Naive thymus-derived CD4-positive, alpha-beta T cell (primary cell): Measurements from ENCODE around the gene LYSMD2. TPM values are rescaled to one million over a fixed set of nuclear protein-coding genes. Genes with fewer than 3 reads are reported as not detected.
A peak's percentile ranks its signal among the peaks of the same experiment; 100 is the strongest.

Source experiments
- ATAC-seq: fragments of 150-1000 bp; cut with Tn5 transposase; 2 replicates; pipeline ENCODE4 v1.10.0; 2021; ENCODE audit warnings: mild to moderate bottlenecking, moderate library complexity
- CTCF ChIA-PET: fragments of 350-600 bp; sonication (Branson Sonifier 250); formaldehyde crosslinking; loops from one replicate; lab custom pipeline; 2021; ENCODE audit warnings: antibody characterized with exemption; lab: Charles Lee
- POLR2A ChIA-PET: fragments of 350-600 bp; sonication (Branson Sonifier 250); formaldehyde crosslinking; loops from one replicate; lab custom pipeline; 2021; ENCODE audit warnings: antibody characterized with exemption, inconsistent platforms; lab: Charles Lee
- DNase-seq, 9 donors: peaks; one replicate each; pipeline versions ENCODE4 v3.0.0 to v3.0.0-alpha.2; 2020 to 2022; ENCODE audit warnings: mixed read lengths in 1 of 9
- H3K27ac ChIP-seq: one replicate; pipeline ENCODE4 v1.7.0; 2013; ENCODE audit warnings: mild to moderate bottlenecking, low read depth, low read length, moderate library complexity
- H3K27me3 ChIP-seq, 2 donors: one replicate each; pipeline ENCODE4 v1.7.0; 2013; ENCODE audit warnings: low read length in 2 of 2, mild to moderate bottlenecking in 2 of 2, moderate library complexity in 2 of 2; ENCODE audit not compliant: control insufficient read depth in 2 of 2, insufficient read depth in 2 of 2
- H3K36me3 ChIP-seq, 3 experiments: 1 replicate in 2 of 3; 2 replicates in 1 of 3; pipeline ENCODE4 v1.7.0; 2013; ENCODE audit warnings: low read length in 3 of 3, mild to moderate bottlenecking in 3 of 3, moderate library complexity in 1 of 3; ENCODE audit not compliant: insufficient read depth in 3 of 3, control insufficient read depth in 2 of 3
- H3K4me1 ChIP-seq, 2 donors: one replicate each; pipeline ENCODE4 v1.7.0; 2013; ENCODE audit warnings: low read length in 2 of 2, mild to moderate bottlenecking in 2 of 2, moderate library complexity in 1 of 2; ENCODE audit not compliant: control insufficient read depth in 2 of 2, insufficient read depth in 2 of 2
- H3K4me3 ChIP-seq: 2 replicates; pipeline ENCODE4 v1.7.0; 2013; ENCODE audit warnings: mild to moderate bottlenecking, low read length
- H3K9me3 ChIP-seq, 3 experiments: 1 replicate in 2 of 3; 2 replicates in 1 of 3; pipeline ENCODE4 v1.7.0; 2013; ENCODE audit warnings: low read length in 3 of 3; ENCODE audit not compliant: control insufficient read depth in 2 of 3
- H3K27ac Mint-ChIP-seq, 9 donors: one replicate each; pipeline ENCODE4 v1.8.0; 2020 to 2022; ENCODE audit warnings: mixed read lengths in 9 of 9, mild to moderate bottlenecking in 8 of 9, moderate library complexity in 5 of 9, inconsistent platforms in 2 of 9
- H3K27me3 Mint-ChIP-seq, 5 donors: one replicate each; pipeline ENCODE4 v1.8.0; 2021 to 2022; ENCODE audit warnings: mixed read lengths in 5 of 5, mild to moderate bottlenecking in 1 of 5
- H3K36me3 Mint-ChIP-seq, 5 donors: one replicate each; pipeline ENCODE4 v1.8.0; 2020 to 2022; ENCODE audit warnings: mixed read lengths in 5 of 5, mild to moderate bottlenecking in 3 of 5, inconsistent platforms in 1 of 5
- H3K4me1 Mint-ChIP-seq, 7 donors: one replicate each; pipeline ENCODE4 v1.8.0; 2020 to 2022; ENCODE audit warnings: mixed read lengths in 7 of 7, mild to moderate bottlenecking in 3 of 7, inconsistent platforms in 1 of 7
- H3K4me3 Mint-ChIP-seq, 10 donors: one replicate each; pipeline ENCODE4 v1.8.0; 2020 to 2022; ENCODE audit warnings: mild to moderate bottlenecking in 10 of 10, mixed read lengths in 10 of 10, moderate library complexity in 6 of 10, inconsistent platforms in 2 of 10
- H3K9me3 Mint-ChIP-seq, 11 donors: one replicate each; pipeline ENCODE4 v1.8.0; 2020 to 2022; ENCODE audit warnings: mixed read lengths in 11 of 11, mild to moderate bottlenecking in 4 of 11, inconsistent platforms in 1 of 11, moderate library complexity in 1 of 11
- intact Hi-C, 2 donors: fragments of 100-400 bp; cut with micrococcal nuclease; formaldehyde crosslinking; loops; one replicate each; pipeline ENCODE4 v1.15.1; 2023
- polyA plus RNA-seq, 2 donors: library from polyadenylated mRNA; unstranded; fragments of 300-500 nt; fragmentation: Illumina TruSeq; gene quantifications; one replicate each; pipeline ENCODE4 v1.2.3, GENCODE V29; 2021
- total RNA-seq, 6 experiments: library from RNA in 5 of 6; stranded (reverse) in 5 of 6; gene quantifications; 1 replicate in 5 of 6; 2 replicates in 1 of 6; pipeline ENCODE4 v1.2.3 and lab custom pipeline; 2021 to 2026

The LYSMD2 gene
- total and polyA plus RNA-seq, 7 experiments from 2014 or later = 12.5 to 46.8 (median 31.7) TPM

DNA sequence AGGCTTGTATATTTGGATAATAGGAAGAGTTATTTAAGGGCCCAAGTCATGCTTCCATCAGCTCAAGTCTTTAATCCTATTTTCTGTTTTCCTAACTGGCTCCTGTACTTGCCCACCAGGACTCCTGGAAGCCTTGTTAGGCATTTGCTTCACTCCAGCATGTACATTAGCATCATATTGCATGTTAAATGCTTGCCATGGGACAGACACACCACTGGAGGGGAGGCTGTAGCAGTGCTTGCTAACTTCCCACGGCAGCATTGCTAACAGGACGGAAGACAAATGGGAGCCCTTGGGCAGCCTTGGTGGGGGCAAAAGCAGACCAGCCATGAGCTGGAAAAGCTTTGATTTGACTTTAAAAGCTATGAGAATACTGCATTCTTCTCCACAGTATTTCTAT, 20.0 kb upstream of the LYSMD2 start:
- H3K36me3 Mint-ChIP-seq = peaks cover 0 to 16% (median 6%) of the 10 kb centered on the region in 5 donors
- ChIA-PET POLR2A (interaction anchor here (2.6 kb wide), 1 partner anchor 20 kb away, joined by 14 read pairs; the partner anchor contains the start of gene LYSMD2), CTCF (interaction anchor here (1.4 to 2.0 kb wide), 3 partner anchors 19 to 107 kb away, joined by 4 to 14 read pairs (median 6); partner anchors contain the start of gene LYSMD2)
- intact Hi-C loops = no loop called here
- Histone ChIP-seq H3K4me1 (peaks cover 0 to 6% of the 10 kb centered on the region in 2 donors), H3K36me3 (no peaks in the 10 kb centered on the region), H3K9me3 (no peaks in the 10 kb centered on the region), H3K4me3 (no peak overlapping the region), H3K27ac (no peak overlapping the region), H3K27me3 (no peaks in the 10 kb centered on the region)
- no peak for ATAC-seq
- peaks cover 0 to 4% (median 0%) of the 10 kb centered on the region in 11 donors for H3K9me3 Mint-ChIP-seq
- DNase-seq = no peak
- peaks cover 0 to 25% (median 0%) of the 10 kb centered on the region in 5 donors for H3K27me3 Mint-ChIP-seq
- peaks cover 16 to 44% (median 34%) of the 10 kb centered on the region in 7 donors for H3K4me1 Mint-ChIP-seq
- H3K27ac Mint-ChIP-seq = no peak overlapping the region
- no peak overlapping the region for H3K4me3 Mint-ChIP-seq

DNA sequence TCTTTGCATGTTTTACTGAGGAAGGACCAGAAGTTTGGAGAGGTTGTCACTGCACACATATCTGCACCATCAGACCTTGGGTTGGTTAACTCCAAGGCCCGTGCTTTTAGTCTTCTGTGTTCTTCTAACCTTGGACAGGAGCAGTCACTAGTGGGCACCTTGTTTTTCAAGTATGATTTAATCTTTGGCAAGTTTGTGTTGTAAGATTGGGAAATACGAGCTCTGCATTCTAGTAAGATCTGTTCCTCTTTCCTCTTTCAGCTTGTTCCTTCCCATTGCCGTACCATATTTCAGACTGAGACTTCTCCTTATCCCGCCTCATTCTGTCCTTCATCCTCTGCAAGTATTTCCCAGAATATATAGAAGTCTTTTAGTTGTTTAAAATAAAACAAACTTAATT, 19.0 kb upstream of the LYSMD2 start:
- no peaks in the 10 kb centered on the region for H3K9me3 ChIP-seq
- H3K4me3 ChIP-seq = no peak overlapping the region
- ATAC-seq (peak; percentile 44), DNase-seq (no peak)
- Mint-ChIP-seq H3K9me3 (peaks cover 0 to 4% (median 0%) of the 10 kb centered on the region in 11 donors), H3K27me3 (peaks cover 0 to 30% (median 0%) of the 10 kb centered on the region in 5 donors), H3K4me1 (peaks cover 19 to 49% (median 38%) of the 10 kb centered on the region in 7 donors), H3K27ac (no peak overlapping the region), H3K36me3 (peaks cover 0 to 16% (median 6%) of the 10 kb centered on the region in 5 donors), H3K4me3 (no peak overlapping the region)
- H3K27me3 ChIP-seq = no peaks in the 10 kb centered on the region
- intact Hi-C loops = no loop called here
- H3K36me3 ChIP-seq = no peaks in the 10 kb centered on the region
- H3K4me1 ChIP-seq = peaks cover 0 to 10% of the 10 kb centered on the region in 2 donors
- POLR2A ChIA-PET = interaction anchor here (2.6 kb wide), 1 partner anchor 19 kb away, joined by 14 read pairs; the partner anchor contains the start of gene LYSMD2
- CTCF ChIA-PET = interaction anchor here (1.4 to 2.0 kb wide), 4 partner anchors 20 to 106 kb away, joined by 4 to 14 read pairs (median 6); partner anchors contain the start of gene LYSMD2
- H3K27ac ChIP-seq = no peak overlapping the region

DNA sequence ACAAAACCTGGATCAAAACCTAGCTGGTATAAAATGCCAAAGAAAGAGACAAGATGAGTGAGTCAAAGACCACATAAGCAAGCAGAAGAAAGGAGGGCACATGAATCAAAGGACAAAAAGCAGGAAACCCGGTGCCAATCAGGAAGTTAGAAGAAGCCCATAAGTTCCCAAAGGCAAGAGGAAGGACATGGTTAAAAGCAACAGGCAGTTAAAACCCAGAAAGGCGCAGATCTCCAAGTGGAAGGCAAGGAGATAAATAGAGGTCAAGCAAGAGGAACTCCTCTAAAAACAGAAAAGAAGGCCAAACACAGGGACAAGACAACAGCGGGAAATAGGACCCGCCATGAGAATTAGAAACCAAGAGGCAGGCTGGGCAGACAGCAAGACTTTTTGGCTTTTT, 18.3 kb upstream of the LYSMD2 start:
- H3K27me3 ChIP-seq = no peaks in the 10 kb centered on the region
- ChIA-PET POLR2A (interaction anchor here (0.9 to 2.6 kb wide), 2 partner anchors 18 to 106 kb away, joined by 3 to 14 read pairs; partner anchors contain the start of gene LYSMD2), CTCF (interaction anchor here (1.2 to 1.7 kb wide), 2 partner anchors 21 to 24 kb away, joined by 3 to 5 read pairs; no protein-coding TSS in a partner anchor)
- Mint-ChIP-seq H3K4me3 (peak overlapping the region in 1 of 10 donors; percentile 25), H3K27ac (peak overlapping the region in 2 of 9 donors; percentile 15 to 43), H3K9me3 (peaks cover 0 to 4% (median 0%) of the 10 kb centered on the region in 11 donors), H3K4me1 (peaks cover 23 to 50% (median 42%) of the 10 kb centered on the region in 7 donors), H3K36me3 (peaks cover 0 to 18% (median 6%) of the 10 kb centered on the region in 5 donors), H3K27me3 (peaks cover 0 to 35% (median 0%) of the 10 kb centered on the region in 5 donors)
- no peak overlapping the region for H3K4me3 ChIP-seq
- peaks cover 0 to 10% of the 10 kb centered on the region in 2 donors for H3K4me1 ChIP-seq
- H3K36me3 ChIP-seq = no peaks in the 10 kb centered on the region
- no peaks in the 10 kb centered on the region for H3K9me3 ChIP-seq
- intact Hi-C loops = no loop called here
- DNase-seq (no peak), ATAC-seq (no peak)
- H3K27ac ChIP-seq = no peak overlapping the region

DNA sequence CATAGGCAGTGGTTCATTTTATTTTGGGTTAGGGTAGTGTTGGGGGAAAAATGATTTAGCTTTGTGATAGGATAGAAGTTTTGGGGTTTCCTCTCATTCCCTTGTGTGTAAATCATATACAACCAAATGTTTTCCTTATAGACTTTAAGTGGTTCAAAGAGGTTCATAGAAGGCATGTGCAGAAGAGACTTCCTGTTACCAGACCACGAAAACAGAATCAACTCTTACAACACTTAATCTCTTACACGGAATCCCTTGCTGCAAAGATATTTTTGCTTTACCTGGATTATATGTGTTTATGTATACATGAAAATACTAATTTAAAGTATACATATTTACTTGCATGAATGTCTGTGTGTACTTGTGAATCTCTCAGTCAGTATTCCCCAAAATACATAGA, 16.8 kb upstream of the LYSMD2 start:
- Histone ChIP-seq H3K27me3 (no peaks in the 10 kb centered on the region), H3K36me3 (no peaks in the 10 kb centered on the region), H3K4me1 (peaks cover 0 to 10% of the 10 kb centered on the region in 2 donors), H3K9me3 (no peaks in the 10 kb centered on the region), H3K27ac (no peak overlapping the region), H3K4me3 (no peak overlapping the region)
- DNase-seq (no peak), ATAC-seq (no peak)
- POLR2A ChIA-PET = interaction anchor here (1.4 to 6.1 kb wide), 2 partner anchors 14 to 17 kb away, joined by 3 to 44 read pairs; partner anchors contain the start of gene LYSMD2
- peaks cover 24 to 55% (median 45%) of the 10 kb centered on the region in 7 donors for H3K4me1 Mint-ChIP-seq
- peaks cover 0 to 50% (median 0%) of the 10 kb centered on the region in 5 donors for H3K27me3 Mint-ChIP-seq
- intact Hi-C loops = no loop called here
- peaks cover 0 to 4% (median 0%) of the 10 kb centered on the region in 11 donors for H3K9me3 Mint-ChIP-seq
- H3K4me3 Mint-ChIP-seq = peak overlapping the region in 8 of 10 donors; percentile 2 to 60 (median 32)
- CTCF ChIA-PET = interaction anchor here (0.7 to 1.4 kb wide), 3 partner anchors 15 to 23 kb away, joined by 3 read pairs; no protein-coding TSS in a partner anchor
- H3K27ac Mint-ChIP-seq = peak overlapping the region in 2 of 9 donors; percentile 14 to 49
- H3K36me3 Mint-ChIP-seq = peaks cover 0 to 18% (median 6%) of the 10 kb centered on the region in 5 donors

DNA sequence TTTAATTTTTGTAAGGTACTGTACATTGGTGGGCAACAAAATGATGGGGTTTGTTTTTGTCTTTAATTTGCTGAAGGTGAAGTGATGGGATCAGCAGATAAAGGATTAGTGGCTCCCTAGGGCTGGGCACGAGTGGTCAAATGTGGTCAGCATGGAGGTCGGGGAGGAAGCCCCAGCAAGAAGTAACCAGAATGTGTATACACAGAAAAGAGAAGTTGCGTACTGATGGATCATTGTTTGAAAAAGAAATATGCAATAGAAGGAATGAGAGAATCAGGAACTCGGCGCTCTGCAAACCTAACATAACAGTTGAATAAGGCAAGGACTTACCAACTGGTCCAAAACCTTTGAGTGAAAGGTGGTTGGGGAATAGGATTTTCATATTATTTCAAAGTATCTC, 15.4 kb upstream of the LYSMD2 start:
- intact Hi-C loops = no loop called here
- no peak for ATAC-seq
- Histone ChIP-seq H3K36me3 (no peaks in the 10 kb centered on the region), H3K4me3 (no peak overlapping the region), H3K27me3 (no peaks in the 10 kb centered on the region), H3K4me1 (peaks cover 0 to 10% of the 10 kb centered on the region in 2 donors), H3K27ac (no peak overlapping the region), H3K9me3 (no peaks in the 10 kb centered on the region)
- peaks cover 24 to 55% (median 42%) of the 10 kb centered on the region in 7 donors for H3K4me1 Mint-ChIP-seq
- CTCF ChIA-PET = interaction anchor here (1.3 to 1.7 kb wide), 2 partner anchors 24 to 103 kb away, joined by 5 to 6 read pairs; no protein-coding TSS in a partner anchor
- peak overlapping the region; percentile 48 to 91 (median 78) for H3K4me3 Mint-ChIP-seq
- peaks cover 0 to 4% (median 0%) of the 10 kb centered on the region in 11 donors for H3K9me3 Mint-ChIP-seq
- H3K27ac Mint-ChIP-seq = peak overlapping the region in 2 of 9 donors; percentile 34 to 76
- peaks cover 0 to 55% (median 0%) of the 10 kb centered on the region in 5 donors for H3K27me3 Mint-ChIP-seq
- H3K36me3 Mint-ChIP-seq = peaks cover 0 to 18% (median 0%) of the 10 kb centered on the region in 5 donors
- POLR2A ChIA-PET = interaction anchor here (1.1 to 6.1 kb wide), 2 partner anchors 15 to 16 kb away, joined by 3 to 44 read pairs; partner anchors contain the start of gene LYSMD2
- no peak for DNase-seq
